K562 (cell line): ENCODE data around the gene LAT.

ENCODE experiments used
- EGR1 ChIP-seq: fragments of 450-650 bp; conservative IDR thresholded peaks from 2 replicates; pipeline ENCODE4 v1.6.1; 2017; ENCODE audit warnings: mild to moderate bottlenecking
- EP300 ChIP-seq: IDR thresholded peaks from 2 replicates; pipeline ENCODE4 v1.6.1; 2012; ENCODE audit warnings: low read length, improper control_type of control experiment
- SAP30 ChIP-seq: fragments of 200-600 bp; sonication (generic); IDR thresholded peaks from 2 replicates; pipeline ENCODE4 v1.6.1; 2012; ENCODE audit warnings: borderline replicate concordance, low read depth, mild to moderate bottlenecking, moderate library complexity, low read length, control low read depth, inconsistent platforms; ENCODE audit not compliant: insufficient read depth, poor library complexity, severe bottlenecking
- TF ChIP-seq, protein P1 (sequence below): fragments of 250-450 bp; sonication (Bioruptor Pico); IDR thresholded peaks from 2 replicates; pipeline ENCODE4 v1.4.0; 2020; ENCODE audit warnings: mild to moderate bottlenecking

GRCh38 chr16:28985211-28986041, 574 bp downstream of the LAT start:
- no peak for TF ChIP-seq SAP30
- TF ChIP-seq, protein P1, sequence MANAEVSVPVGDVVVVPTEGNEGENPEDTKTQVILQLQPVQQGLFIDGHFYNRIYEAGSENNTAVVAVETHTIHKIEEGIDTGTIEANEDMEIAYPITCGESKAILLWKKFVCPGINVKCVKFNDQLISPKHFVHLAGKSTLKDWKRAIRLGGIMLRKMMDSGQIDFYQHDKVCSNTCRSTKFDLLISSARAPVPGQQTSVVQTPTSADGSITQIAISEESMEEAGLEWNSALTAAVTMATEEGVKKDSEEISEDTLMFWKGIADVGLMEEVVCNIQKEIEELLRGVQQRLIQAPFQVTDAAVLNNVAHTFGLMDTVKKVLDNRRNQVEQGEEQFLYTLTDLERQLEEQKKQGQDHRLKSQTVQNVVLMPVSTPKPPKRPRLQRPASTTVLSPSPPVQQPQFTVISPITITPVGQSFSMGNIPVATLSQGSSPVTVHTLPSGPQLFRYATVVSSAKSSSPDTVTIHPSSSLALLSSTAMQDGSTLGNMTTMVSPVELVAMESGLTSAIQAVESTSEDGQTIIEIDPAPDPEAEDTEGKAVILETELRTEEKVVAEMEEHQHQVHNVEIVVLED: no peak
- no peak for TF ChIP-seq EP300
- TF ChIP-seq EGR1: no peak
